Vagina (tissue), 2 donors: ENCODE results near the gene RTP1. TPM values are rescaled to one million over a fixed set of nuclear protein-coding genes. Genes with fewer than 3 reads are reported as not detected.

Experiments
- DNase-seq, 2 donors: peaks; one replicate each; pipeline ENCODE4 v3.0.0-alpha.2; 2017; ENCODE audit errors: extremely low spot score in 2 of 2
- H3K27ac ChIP-seq: fragments of 200-600 bp; sonication (generic); one replicate; pipeline ENCODE4 v1.5.1; 2019
- H3K27me3 ChIP-seq: fragments of 200-600 bp; sonication (generic); one replicate; pipeline ENCODE4 v1.5.1; 2019
- H3K36me3 ChIP-seq, 2 donors: fragments of 200-600 bp; sonication (generic); one replicate each; pipeline ENCODE4 v1.5.1; 2017 to 2019
- H3K4me1 ChIP-seq: fragments of 200-600 bp; sonication (generic); one replicate; pipeline ENCODE4 v1.5.1; 2019
- H3K4me3 ChIP-seq, 2 donors: fragments of 200-600 bp; sonication (generic); 1 replicate in 1 of 2; 2 replicates in 1 of 2; pipeline ENCODE4 v1.5.1; 2016 to 2019
- H3K9me3 ChIP-seq: fragments of 200-600 bp; sonication (generic); one replicate; pipeline ENCODE4 v1.5.1; 2019
- CTCF ChIP-seq, 3 experiments: fragments of 450-650 bp in 2 of 3; fragments of 200-600 bp in 1 of 3; sonication (generic) in 1 of 3; IDR thresholded peaks; one replicate each; pipeline ENCODE4 v1.5.1; 2017 to 2019; ENCODE audit warnings: antibody characterized with exemption in 3 of 3, mild to moderate bottlenecking in 2 of 3, moderate library complexity in 2 of 3
- POLR2A ChIP-seq, 2 donors: fragments of 450-650 bp; IDR thresholded peaks; one replicate each; pipeline ENCODE4 v1.6.1; 2017; ENCODE audit warnings: antibody characterized with exemption in 2 of 2, mild to moderate bottlenecking in 2 of 2, moderate library complexity in 2 of 2
- POLR2AphosphoS5 ChIP-seq, 2 donors: sonication (generic); formaldehyde crosslinking; IDR thresholded peaks; one replicate each; pipeline ENCODE4 v1.9.0; 2017; ENCODE audit warnings: antibody characterized with exemption in 2 of 2, mild to moderate bottlenecking in 2 of 2, low read depth in 1 of 2; ENCODE audit not compliant: insufficient read depth in 1 of 2
- intact Hi-C: fragments of 100-400 bp; cut with DNase I; formaldehyde crosslinking; loops from one replicate; pipeline ENCODE4 v1.15.1; 2023
- total RNA-seq: library from RNA; depleted of rRNA; stranded (reverse); fragments of >200 nt; gene quantifications from one replicate; pipeline ENCODE4 v1.2.3, GENCODE V29; 2016

RTP1 gene
- not detected for total RNA-seq

- H3K4me1 ChIP-seq, result no peaks in the 10 kb centered on the region
- intact Hi-C loops, result no loop called here
Measured at GRCh38 chr3:187197335-187197649, at the start of gene RTP1. RTP1 (plus strand) TSS chr3:187197486; CDS start chr3:187197516, 30 bp downstream.

GRCh38 chr3:187150186-187150585 is 47.1 kb upstream of the RTP1 start:
- Histone ChIP-seq H3K4me1 (no peaks in the 10 kb centered on the region), H3K9me3 (no peaks in the 10 kb centered on the region), H3K27me3 (no peaks in the 10 kb centered on the region), H3K36me3 (no peaks in the 10 kb centered on the region), H3K4me3 (no peak overlapping the region), H3K27ac (no peak overlapping the region)
- intact Hi-C loops, result no loop called here
- DNase-seq, result no peak
- TF ChIP-seq POLR2A (IDR thresholded peaks at IDR 0.05) (no peak), POLR2AphosphoS5 (IDR thresholded peaks at IDR 0.05; ENCODE audit: insufficient read depth in 1 of 2, low read depth in 1 of 2) (no peak), CTCF (IDR thresholded peaks at IDR 0.05) (no peak)

More at GRCh38 chr3:187197335-187197649, at the start of gene RTP1:
- no peak for DNase-seq
- Histone ChIP-seq H3K36me3 (no peaks in the 10 kb centered on the region), H3K27me3 (no peaks in the 10 kb centered on the region), H3K27ac (no peak within 1 kb of the TSS), H3K9me3 (no peaks in the 10 kb centered on the region), H3K4me3 (no peak within 1 kb of the TSS)
- TF ChIP-seq POLR2AphosphoS5 (IDR thresholded peaks at IDR 0.05; ENCODE audit: insufficient read depth in 1 of 2, low read depth in 1 of 2) (no peak), CTCF (IDR thresholded peaks at IDR 0.05) (no peak), POLR2A (IDR thresholded peaks at IDR 0.05) (no peak)

- Histone ChIP-seq H3K4me3 (no peak overlapping the region), H3K4me1 (no peaks in the 10 kb centered on the region), H3K27me3 (no peaks in the 10 kb centered on the region), H3K36me3 (no peaks in the 10 kb centered on the region), H3K9me3 (no peaks in the 10 kb centered on the region), H3K27ac (no peak overlapping the region)
- TF ChIP-seq POLR2A (IDR thresholded peaks at IDR 0.05) (no peak), POLR2AphosphoS5 (IDR thresholded peaks at IDR 0.05; ENCODE audit: insufficient read depth in 1 of 2, low read depth in 1 of 2) (no peak), CTCF (IDR thresholded peaks at IDR 0.05) (no peak)
- no peak for DNase-seq
- intact Hi-C loops, result no loop called here
Measured at GRCh38 chr3:187150599-187150998, 46.7 kb upstream of the RTP1 start.

- no peak for DNase-seq
- Histone ChIP-seq H3K9me3 (no peaks in the 10 kb centered on the region), H3K36me3 (no peaks in the 10 kb centered on the region), H3K4me1 (no peaks in the 10 kb centered on the region), H3K27ac (no peak overlapping the region), H3K27me3 (no peaks in the 10 kb centered on the region), H3K4me3 (no peak overlapping the region)
- TF ChIP-seq POLR2A (IDR thresholded peaks at IDR 0.05), result no peak
- no peak for TF ChIP-seq POLR2AphosphoS5 (IDR thresholded peaks at IDR 0.05; ENCODE audit: insufficient read depth in 1 of 2, low read depth in 1 of 2)
- TF ChIP-seq CTCF (IDR thresholded peaks at IDR 0.05), result no peak
- intact Hi-C loops, result loop anchor here (10.0 kb wide), 1 partner anchor 317 kb away; the partner anchor contains the start of gene ADIPOQ
Measured at GRCh38 chr3:187161556-187161955, 35.7 kb upstream of the RTP1 start.

GRCh38 chr3:187162265-187162953 is 34.9 kb upstream of the RTP1 start:
- DNase-seq, result no peak
- Histone ChIP-seq H3K36me3 (no peaks in the 10 kb centered on the region), H3K4me1 (peaks cover 6% of the 10 kb centered on the region), H3K9me3 (no peaks in the 10 kb centered on the region), H3K4me3 (no peak overlapping the region), H3K27me3 (no peaks in the 10 kb centered on the region), H3K27ac (no peak overlapping the region)
- intact Hi-C loops, result loop anchor here (10.0 kb wide), 1 partner anchor 318 kb away; the partner anchor contains the start of gene ADIPOQ
- TF ChIP-seq POLR2AphosphoS5 (IDR thresholded peaks at IDR 0.05; ENCODE audit: insufficient read depth in 1 of 2, low read depth in 1 of 2) (no peak), POLR2A (IDR thresholded peaks at IDR 0.05) (no peak), CTCF (IDR thresholded peaks at IDR 0.05) (no peak)
